Activated CD4-positive, alpha-beta T cell treated with anti-CD3 and anti-CD28 coated beads, Interleukin-10, Interleukin-2, amounts not matched to agents 100 ng/mL and 50 ng/mL, durations not matched to agents 16 hours and 8 hours (primary cell): Measurements from ENCODE around the gene HUS1B.
A peak's percentile ranks its signal among the peaks of the same experiment; 100 is the strongest.
"Not testable (repeated sequence)": the region's sequence is repeated elsewhere in the genome, so short reads cannot be mapped to it uniquely, and the experiment has no call there.

Experiments
- DNase-seq: peaks from one replicate; pipeline ENCODE4 v3.0.0-alpha.2; 2020

HUS1B gene

DNA sequence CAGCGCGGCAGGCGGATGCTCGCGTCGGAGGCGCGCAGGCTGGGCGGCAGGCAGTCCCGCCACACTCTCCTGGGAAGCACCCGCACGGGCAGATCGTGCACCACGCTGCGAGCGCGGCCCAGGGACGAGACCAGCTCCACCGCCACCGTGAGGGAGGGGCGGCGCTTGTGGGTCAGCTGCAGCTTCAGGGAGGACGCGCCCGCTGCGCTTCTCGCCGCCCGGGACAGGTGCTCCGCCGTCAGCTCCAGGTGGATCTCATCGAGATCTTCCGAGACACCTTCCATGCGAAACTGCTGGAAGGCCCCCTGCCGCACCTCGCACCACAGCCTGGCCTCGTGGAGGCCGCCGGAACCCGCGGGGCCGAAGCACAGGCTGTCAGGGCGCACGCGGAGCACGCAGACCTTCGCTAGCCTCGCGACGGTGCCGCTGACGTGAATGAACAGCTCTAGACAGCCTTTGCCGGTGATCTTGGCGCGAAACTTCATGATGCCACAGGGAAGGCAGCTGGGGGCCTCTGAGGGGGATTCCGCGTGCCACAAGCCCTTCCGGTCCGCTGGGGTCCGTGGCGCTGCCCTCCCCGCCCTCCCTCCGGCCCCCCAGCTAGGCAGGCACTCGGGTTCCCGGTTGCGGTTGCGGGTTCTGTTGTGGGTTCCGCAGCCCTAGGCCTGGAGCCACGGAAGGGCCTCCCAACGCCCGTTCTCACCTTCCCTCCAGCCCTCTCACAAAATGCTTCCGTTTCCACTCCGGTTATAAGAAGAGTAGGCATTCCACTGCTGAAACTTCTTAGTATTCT, at the start of gene HUS1B:
HUS1B (minus strand) TSS at position 641 of the 793 bp plus-strand sequence; CDS start at position 485, 156 bp downstream.
- no peak for DNase-seq

DNA sequence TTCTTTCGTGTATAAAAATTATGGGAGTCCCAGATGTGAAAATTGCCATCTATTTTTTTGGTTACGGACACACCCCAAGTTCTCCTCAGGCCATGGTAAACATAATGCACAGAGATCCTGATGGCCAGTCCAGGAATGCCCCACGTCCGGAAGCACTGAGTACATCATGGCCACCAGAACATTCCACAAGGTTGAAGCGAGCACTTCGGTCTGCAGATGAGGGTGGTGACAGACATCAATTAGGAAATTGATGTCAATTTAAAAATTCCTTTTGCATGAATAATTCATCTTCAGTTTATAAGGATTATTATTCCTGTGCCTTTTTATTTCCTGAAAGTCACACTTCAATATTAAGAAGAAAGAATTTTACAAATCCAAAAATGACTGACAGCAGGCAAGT, 49.2 kb upstream of the HUS1B start:
- no peak for DNase-seq

DNA sequence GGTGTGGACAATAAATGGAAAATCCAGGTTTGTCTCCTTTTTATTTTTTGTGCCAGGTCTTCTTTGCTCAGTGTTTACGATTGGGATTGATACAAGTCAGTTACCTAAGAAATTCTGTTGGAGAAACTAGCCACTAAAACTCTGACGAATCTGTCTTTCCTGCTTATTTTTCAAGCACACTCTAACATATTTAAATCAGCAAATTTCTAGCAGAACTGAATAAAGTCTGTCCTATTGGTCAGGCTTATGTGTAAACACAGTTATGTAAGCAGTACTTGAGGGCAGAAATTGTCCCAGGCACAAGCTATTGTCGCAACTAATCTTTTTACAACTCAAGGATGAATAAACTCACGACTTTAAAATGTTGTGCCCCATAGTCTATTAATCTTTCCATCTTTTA, 48.1 kb upstream of the HUS1B start:
- DNase-seq: no peak

DNA sequence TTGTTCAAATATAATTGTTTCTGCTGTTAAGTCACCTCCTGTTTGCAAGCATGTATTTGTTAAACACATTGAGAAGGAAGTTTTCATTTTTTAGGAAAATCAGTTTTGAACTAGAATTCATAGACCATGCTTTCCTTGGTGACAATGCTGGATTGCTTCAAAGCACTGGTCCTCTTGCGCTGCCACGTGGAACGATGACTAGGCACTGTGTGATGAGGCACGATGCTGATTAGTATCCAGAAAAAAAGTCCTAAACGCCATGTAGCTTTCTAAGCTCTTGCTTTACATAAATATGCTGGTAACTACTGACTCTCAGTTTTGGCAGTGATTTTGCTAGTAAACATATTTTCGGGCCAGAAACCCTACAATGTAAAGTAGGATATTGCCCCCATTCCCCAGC, 47.1 kb upstream of the HUS1B start:
- no peak for DNase-seq

DNA sequence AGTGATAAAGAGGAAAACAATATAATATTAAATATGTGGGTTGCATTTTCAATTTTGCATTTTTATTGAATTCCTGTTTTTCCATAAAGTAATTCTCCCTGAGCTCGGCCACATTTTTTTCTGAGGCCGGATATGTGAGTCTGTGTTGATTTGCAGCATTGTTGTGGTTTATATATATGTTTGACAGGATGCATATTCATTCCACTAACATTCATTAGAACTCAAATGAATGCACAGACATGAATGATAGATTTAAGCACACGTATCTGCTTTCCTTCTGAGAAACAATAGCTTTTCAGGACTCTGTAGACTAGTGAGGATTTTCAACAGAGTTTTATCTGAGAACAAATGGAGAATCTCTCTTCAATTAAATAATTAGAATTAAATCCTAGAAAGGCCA, 46.7 kb upstream of the HUS1B start:
- peak; percentile 31 for DNase-seq

DNA sequence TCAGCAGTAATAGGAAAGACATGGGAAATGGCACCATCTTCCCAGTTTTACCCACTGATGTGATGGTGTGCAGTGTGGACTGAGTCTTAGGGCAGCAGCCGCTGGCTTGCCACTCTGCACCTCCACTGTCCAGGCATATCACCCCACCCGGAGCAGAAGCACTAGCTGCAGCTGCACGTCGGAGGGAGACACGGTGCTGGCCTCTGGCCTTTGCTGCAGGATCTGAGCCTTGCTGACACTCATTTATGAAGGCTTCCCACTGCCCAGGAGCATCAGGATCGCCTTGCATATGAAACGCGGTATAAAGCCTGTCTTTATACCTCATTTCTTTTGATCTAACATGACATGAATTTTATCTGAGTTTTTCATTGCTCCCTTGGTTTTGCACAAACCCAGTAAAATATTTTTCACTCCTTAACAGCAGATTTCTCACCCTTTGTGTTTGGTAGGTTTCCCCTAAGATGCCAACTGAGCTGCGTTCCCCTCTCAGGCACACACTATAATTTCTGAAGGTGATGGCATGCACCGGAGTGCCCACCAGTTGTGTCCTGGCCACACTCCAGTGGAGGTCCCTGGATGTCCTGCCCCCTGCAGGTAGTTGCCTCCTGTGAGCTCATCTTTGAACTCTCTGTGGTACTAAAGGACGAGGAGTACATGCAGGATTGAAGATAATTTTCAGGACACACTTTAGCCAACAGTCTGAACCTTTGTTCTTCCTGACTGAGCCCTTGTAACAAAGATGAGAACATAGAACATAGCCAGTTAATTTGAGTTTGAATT, 45.0 kb upstream of the HUS1B start:
- no peak for DNase-seq

DNA sequence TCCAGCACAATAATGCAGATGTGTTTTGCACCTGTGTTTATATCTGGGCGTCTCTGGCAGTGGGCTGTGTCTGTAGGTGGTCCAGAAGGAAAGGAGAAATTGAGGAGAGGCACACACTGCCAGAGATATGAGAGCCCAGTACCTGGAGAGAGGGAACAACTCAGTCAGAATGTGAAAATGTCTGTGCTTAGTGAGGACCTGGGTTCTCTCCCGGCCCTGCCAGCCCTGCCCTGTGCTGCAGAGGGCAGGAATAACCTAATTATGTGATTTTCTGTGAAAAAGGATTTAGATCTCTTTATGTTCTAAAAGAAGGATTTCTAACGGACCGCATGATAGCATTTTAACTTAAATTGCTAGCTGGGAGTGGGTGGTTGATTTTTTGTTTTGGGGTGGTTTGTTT, 44.3 kb upstream of the HUS1B start:
- no peak for DNase-seq

DNA sequence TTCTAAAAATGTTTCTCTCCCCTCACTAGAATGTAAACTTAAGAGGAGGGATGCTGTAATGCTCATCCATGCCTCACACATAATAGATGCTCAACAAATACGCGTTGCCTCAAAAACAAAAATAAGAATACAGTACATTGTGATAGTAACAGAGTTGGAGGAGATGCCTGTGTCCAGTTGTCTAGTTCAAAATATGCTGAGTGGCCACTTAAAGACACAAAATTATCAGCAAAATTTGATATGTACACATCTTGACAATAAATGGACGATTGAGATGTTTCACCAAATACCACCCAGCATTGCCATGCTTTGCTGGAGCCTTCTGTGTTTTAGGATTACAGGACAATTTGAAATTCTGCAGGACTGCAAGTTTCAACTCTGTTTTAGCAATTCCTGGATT, 43.6 kb upstream of the HUS1B start:
- no peak for DNase-seq

DNA sequence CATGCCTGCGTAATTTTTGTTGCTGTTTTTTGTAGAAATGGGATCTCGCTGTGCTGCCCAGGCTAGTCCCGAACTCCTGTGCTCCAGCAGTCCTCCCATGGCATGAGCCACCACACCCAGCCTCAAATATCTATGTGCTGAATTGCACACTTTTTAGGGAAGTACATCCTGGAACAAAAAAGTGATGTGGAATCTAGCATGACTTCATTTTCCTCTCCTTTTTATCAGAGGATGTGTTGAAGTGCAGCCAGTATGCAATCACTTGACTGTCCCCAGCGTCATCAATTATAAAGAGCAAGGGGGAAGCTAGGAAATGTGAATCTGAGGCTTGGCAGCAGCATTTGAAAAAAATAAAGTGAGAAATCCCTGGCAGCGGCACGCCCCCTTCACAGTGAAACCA, 42.4 kb upstream of the HUS1B start:
- no peak for DNase-seq

DNA sequence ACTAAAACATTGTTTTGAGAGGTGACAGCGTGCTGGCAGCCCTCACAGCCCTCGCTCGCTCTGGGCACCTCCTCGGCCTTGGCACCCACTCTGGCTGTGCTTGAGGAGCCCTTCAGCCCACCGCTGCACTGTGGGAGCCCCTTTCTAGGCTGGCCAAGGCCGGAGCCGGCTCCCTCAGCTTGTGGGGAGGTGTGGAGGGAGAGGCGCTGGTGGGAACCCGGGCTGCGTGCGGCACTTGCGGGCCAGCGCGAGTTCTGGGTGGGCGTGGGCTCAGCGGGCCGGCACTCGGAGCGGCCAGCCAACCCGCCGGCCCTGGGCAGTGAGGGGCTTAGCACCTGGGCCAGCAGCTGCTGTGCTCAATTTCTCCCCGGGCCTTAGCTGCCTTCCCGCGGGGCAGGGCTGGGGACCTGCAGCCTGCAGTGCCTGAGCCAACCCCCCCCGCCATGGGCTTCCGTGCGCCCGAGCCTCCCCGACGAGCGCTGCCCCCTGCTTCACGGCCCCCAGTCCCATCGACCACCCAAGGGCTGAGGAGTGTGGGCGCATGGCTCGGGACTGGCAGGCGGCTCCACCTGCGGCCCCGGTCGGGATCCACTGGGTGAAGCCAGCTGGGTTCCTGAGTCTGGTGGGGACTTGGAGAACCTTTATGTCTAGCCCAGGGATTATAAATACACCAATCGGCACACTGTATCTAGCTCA, 37.7 kb upstream of the HUS1B start:
- not testable (repeated sequence) for DNase-seq

DNA sequence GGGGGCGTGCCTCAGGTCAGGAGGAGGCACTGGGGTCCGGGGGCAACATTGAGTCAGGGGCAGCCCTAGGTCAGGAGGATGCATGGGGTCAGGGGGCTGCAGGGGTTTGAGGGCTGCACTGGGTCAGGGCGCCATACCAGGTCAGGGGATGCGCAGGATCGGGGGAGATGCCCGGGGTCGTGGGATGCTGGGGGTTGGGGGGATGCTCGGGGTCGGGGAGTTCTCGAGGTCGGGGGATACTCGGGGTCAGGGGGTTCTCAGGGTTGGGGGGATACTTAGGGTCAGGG, 36.8 kb upstream of the HUS1B start:
- no peak for DNase-seq

DNA sequence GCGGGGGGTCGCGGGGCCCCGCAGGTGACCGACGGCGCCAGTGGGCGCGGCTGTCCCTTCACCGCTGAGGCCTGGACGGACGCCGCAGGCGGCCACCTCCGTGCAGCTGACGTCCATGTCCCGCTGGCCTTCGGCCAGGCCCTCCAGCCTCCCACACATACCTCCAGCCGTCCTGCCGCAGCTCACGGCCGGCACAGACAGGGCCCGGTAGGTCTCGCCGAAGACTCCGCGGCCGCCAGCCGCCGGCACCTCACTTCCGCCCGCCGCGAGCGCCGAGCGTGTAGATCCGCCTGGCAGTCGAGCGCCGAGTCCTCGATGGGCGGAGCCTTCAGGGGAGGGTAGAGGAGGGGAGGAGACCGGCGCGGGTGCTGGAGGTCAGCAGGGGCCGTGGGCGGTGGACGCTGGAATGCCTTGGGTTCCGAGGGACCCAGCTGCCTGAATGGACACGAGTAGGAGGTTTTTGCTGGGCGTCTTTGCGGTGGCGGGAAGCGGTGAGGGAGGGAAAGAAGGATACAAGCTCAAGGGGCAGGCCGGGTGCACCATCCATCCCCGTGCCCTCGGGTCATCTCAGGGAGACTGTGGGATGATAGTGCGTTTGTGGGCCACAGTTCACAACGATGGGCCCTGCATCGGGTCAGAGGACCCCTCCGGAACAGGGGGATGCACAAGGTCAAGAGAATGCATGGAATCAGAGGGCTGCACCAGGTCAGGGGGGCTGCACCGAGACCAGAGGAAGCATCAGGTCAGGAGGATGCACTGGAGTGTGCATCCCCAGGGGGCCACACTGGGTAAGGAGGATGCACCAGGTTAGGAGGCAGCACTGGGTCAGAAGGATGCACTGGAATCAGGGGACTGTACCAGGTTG, 36.2 kb upstream of the HUS1B start, which contains the start of gene EXOC2:
EXOC2 (minus strand) TSS at position 282 of the 865 bp plus-strand sequence. CDS start 55,321 bp downstream, outside the sequence.
- DNase-seq: peak; percentile 92

DNA sequence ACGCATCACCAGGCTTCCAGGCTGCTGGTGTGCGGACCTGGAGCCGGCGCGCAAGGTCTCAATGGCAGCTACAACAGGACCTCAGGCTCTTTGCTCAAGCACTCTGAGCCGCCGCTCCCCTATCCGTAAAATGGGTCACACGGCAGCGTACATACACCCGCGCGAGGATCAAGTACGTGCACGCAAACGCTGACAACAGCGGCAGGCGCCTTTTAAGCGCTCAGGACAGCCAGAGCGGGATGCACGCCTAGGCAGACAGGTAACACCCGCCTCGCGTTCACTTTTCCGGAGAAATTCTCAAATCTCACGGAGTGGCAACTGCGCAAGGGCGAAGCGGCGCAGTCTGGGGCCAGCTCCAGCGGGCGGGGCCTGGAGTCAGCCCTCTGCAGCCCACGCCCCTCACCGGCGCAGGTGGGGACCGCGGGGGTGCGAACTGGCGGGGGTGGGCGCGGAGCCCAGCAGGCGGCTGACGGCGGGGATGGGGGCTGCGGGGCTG, 35.5 kb upstream of the HUS1B start:
- DNase-seq: peak; percentile 85

DNA sequence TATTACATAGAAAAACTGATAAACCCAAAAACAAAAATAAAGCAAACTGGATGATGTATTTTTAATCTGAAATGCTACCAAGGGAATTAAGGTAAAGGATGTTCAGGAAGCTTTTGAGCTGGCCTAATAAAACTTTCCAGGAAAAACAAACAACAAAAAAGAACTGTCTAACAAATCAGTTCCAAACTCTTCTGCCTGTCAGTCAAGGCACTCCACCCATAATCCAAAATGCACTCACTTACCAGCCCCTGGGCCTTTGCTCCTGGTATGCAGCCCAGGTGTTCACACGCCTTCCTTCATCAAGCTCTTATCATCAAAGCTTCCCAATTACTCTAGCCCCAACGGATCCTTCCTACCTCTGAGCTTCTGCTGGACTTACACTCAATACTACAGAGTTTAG, 32.3 kb upstream of the HUS1B start:
- no peak for DNase-seq

DNA sequence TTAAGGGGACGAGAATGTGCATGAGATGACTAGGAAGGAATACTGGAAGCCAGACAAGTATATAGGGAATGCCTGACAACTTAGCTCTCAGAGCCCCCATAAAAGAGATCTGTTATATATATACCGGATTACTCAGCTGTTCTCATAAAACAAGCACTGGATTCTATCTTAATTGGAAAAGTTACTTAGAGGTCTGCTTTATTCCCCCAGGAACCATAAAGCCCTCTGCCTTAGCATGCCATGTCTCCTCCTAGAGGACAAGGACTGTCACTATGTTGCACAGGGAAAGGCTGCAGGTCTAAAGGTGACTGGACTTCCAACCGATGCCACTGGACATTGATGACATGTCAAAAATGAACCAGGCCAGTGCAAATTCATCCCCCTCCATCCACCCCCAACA, 29.6 kb upstream of the HUS1B start:
- no peak for DNase-seq

DNA sequence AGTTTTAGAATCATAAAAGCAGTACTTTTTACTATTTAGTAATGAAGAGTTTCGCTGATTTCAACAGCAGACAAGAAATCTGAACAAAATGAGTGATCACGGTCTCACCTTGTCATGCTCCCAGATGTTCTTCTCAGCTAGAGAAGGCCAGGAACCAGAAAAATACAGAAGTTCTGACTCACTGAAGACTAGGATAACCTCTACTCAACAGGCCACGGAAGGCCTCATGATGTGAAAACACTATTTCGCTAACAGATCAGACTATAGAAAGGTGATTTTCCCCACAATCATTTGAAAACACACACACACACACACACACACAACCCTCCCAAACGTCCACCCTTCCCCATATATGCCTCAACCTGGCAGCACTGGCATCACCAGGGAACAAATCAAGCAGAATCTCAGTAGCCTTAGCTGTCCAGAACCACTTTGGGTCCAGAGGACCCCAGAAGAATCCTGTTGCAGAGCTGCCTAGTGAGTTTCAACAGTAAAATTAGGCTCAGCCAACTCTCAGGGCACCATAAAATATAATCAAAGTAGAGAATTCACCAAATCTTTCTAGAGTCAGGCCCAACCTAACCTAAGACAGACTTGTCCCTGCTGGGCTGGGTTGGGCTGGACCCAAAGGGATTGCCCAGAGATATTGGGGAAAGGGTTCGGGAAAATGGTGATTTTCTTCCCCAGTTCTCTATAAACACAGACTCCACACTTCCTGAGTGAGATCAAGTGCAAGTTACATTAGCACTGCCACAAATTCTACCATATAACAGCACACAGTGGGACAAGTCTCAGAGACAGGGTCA, 28.1 kb upstream of the HUS1B start:
- DNase-seq: peak; percentile 90

DNA sequence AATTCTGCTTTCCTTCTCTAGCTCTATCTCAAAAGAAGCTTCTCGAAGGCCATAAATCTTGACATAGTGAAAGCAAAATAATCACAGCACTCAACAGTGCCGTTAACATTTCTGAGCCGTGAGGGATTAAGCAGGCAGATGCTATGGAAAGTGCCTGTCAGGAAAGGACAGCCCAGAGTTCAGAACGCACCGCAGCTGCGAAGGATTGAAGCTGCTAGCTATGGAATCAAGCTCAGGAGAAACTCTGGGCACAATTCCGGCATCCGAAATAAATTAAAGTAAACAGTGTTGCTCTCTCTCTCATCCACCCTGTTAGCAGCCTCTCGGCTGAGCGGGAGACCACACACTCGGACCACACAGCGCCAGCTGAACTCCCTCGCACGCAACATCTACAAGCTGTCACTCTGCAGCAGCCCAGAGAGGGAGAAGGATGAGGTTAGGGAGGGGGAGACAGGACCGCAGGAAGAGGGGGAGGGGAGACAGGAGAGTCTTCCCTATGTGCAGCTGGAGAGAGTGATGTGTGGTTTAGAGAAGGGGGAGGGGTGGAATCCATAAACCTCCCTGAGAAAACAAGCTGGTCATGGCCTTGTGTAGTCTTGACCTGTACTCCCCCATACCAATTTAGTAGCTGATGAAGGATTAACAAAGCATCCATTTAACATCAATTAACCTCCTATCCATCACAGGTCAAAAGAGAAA, 27.0 kb upstream of the HUS1B start:
- peak; percentile 55 for DNase-seq

DNA sequence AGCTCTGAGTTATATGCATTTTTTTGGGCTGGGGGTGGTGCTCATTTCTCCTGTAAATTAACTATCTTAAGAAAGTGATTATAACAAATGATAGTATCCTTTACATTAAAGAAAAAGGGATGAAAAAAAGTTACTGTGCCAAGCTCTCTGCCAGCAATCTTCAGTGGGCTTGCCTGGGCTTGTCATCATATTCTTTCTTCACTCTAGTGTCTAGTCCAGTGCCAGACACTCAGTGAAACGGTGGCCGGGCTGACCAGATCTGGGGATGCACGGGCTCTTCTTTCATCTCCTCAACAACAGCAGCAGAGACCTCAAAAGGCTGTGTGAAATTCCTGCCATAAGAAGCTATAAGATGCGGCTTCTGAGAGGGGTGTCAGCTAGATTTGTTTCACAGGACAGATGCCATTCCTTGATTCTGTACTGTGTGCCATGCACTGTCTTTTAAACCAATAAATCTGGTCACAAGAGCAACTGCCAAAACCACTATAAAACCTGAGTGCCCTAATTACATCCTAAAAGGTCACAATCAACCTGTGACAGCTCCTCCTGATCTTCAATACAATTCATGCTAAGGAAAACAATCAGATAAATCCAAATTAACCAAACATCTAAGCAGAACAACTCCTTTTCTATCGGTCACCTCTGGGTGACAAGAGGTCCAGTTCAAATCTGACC, 23.9 kb upstream of the HUS1B start:
- DNase-seq: no peak

DNA sequence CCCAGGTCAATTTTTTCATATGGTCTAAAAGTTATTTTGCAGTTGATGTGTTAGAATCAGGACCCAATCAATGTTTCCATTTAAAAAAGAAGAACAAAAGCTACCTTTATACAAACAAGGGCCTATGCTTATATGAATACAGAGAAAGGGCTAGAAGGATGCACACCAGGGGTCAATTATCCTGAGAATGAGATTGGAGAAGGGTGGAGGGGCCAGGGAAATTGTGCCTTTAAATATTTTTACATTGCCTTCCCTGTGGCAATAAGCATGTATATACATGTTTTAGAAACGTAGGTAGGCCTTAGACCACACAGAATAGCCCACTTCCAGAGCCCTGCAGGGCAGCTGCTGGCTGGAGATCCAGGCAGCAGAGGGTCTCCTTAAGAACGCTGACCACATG, 23.4 kb upstream of the HUS1B start:
- no peak for DNase-seq

DNA sequence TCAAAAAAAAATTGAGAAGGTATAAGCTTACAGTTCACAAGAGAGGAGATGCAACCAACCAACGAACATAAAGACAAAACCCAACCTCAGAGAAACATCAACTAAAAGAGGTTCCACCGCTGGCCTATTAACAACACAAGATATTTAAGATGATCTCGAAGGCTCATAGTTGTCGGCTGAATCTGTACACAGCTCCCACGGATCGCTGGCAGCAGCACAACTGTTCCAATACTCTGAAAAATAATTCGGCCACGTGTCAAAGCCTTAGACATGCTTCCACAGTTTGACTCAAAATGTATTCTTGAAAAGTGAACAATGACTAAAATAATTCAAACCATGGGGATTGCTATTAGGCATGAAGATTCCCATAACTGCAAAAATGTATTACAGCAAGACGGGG, 22.4 kb upstream of the HUS1B start:
- no peak for DNase-seq

DNA sequence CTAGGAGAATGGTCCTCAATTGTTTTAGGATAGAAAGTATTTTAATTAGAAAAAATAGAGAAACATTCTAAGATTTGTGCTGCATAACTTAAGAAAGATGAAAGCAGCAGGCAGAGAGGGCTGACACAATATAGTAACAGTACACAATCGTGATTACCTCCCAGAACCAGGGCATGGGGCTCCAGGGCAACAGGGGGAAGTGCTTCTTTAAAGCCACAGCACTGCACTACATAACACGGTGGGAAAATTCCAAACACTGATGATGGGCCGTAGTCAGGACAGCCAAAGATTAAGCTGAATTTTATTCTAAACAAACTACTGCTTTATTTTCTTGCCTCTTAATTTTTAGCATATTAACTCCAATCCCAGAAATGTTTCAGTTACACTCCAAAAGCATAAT, 21.6 kb upstream of the HUS1B start:
- DNase-seq: no peak
